A673 (cell line): ENCODE measurements around the gene STMN3.

ENCODE experiments used
- EZH2 ChIP-seq: fragments of 200-600 bp; sonication (generic); IDR thresholded peaks from 2 replicates; pipeline ENCODE4 v1.6.1; 2017; ENCODE audit warnings: borderline replicate concordance, low read depth, mild to moderate bottlenecking, mixed read lengths, antibody characterized with exemption, low read length; ENCODE audit not compliant: poor library complexity, severe bottlenecking
- TF ChIP-seq, protein P1 (sequence below): fragments of 300-800, 200-600 bp; sonication (generic); conservative IDR thresholded peaks from 2 replicates; pipeline ENCODE4 v1.5.1; 2017; ENCODE audit warnings: low read depth, mild to moderate bottlenecking, antibody characterized with exemption, low read length, moderate library complexity, mixed read lengths

- TF ChIP-seq, protein P1, sequence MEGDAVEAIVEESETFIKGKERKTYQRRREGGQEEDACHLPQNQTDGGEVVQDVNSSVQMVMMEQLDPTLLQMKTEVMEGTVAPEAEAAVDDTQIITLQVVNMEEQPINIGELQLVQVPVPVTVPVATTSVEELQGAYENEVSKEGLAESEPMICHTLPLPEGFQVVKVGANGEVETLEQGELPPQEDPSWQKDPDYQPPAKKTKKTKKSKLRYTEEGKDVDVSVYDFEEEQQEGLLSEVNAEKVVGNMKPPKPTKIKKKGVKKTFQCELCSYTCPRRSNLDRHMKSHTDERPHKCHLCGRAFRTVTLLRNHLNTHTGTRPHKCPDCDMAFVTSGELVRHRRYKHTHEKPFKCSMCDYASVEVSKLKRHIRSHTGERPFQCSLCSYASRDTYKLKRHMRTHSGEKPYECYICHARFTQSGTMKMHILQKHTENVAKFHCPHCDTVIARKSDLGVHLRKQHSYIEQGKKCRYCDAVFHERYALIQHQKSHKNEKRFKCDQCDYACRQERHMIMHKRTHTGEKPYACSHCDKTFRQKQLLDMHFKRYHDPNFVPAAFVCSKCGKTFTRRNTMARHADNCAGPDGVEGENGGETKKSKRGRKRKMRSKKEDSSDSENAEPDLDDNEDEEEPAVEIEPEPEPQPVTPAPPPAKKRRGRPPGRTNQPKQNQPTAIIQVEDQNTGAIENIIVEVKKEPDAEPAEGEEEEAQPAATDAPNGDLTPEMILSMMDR, result no peak
- TF ChIP-seq EZH2, result no peak
Measured at GRCh38 chr20:63694584-63695423, 41.6 kb upstream of the STMN3 start.
